Neural crest cell (in vitro differentiated cells): ENCODE measurements around the gene SMIM1. TPM values are rescaled to one million over a fixed set of nuclear protein-coding genes. Genes with fewer than 3 reads are reported as not detected.
"Not testable (repeated sequence)": the region's sequence is repeated elsewhere in the genome, so short reads cannot be mapped to it uniquely, and the experiment has no call there.

Experiments used
- DNase-seq: peaks from one replicate; pipeline ENCODE4 v3.0.0; 2021; ENCODE audit warnings: low read depth, mixed read lengths, low spot score
- H3K27ac Mint-ChIP-seq: one replicate; pipeline ENCODE4 v1.8.0; 2021; ENCODE audit warnings: mild to moderate bottlenecking, mixed read lengths; ENCODE audit not compliant: unreplicated experiment
- H3K27me3 Mint-ChIP-seq: 2 replicates; pipeline ENCODE4 v1.8.0; 2021; ENCODE audit warnings: low read depth, mild to moderate bottlenecking, mixed read lengths
- H3K36me3 Mint-ChIP-seq: 2 replicates; pipeline ENCODE4 v1.8.0; 2021; ENCODE audit warnings: low read depth, mild to moderate bottlenecking, mixed read lengths
- H3K4me1 Mint-ChIP-seq: 2 replicates; pipeline ENCODE4 v1.8.0; 2021; ENCODE audit warnings: mixed read lengths
- H3K4me3 Mint-ChIP-seq: one replicate; pipeline ENCODE4 v1.8.0; 2021; ENCODE audit warnings: mild to moderate bottlenecking, mixed read lengths
- H3K9me3 Mint-ChIP-seq: 2 replicates; pipeline ENCODE4 v1.8.0; 2021; ENCODE audit warnings: mixed read lengths
- long read RNA-seq: library from polyadenylated mRNA; unstranded; transcript quantifications from one replicate; pipeline ENCODE4 v2.0.0, GENCODE V29; 2020
- total RNA-seq: library from RNA; stranded (reverse); gene quantifications from 2 replicates; pipeline ENCODE4 v1.2.1, GENCODE V29; 2021
- TF ChIP-seq, protein P1 (sequence below): fragments of 200-600 bp; sonication (generic); conservative IDR thresholded peaks from 2 replicates; pipeline ENCODE4 v1.5.0; 2021; ENCODE audit warnings: antibody characterized with exemption, mild to moderate bottlenecking

SMIM1 gene
- 3.8 and 4.7 TPM in 2 replicates for total RNA-seq
- long read RNA-seq = 0 reads

DNA sequence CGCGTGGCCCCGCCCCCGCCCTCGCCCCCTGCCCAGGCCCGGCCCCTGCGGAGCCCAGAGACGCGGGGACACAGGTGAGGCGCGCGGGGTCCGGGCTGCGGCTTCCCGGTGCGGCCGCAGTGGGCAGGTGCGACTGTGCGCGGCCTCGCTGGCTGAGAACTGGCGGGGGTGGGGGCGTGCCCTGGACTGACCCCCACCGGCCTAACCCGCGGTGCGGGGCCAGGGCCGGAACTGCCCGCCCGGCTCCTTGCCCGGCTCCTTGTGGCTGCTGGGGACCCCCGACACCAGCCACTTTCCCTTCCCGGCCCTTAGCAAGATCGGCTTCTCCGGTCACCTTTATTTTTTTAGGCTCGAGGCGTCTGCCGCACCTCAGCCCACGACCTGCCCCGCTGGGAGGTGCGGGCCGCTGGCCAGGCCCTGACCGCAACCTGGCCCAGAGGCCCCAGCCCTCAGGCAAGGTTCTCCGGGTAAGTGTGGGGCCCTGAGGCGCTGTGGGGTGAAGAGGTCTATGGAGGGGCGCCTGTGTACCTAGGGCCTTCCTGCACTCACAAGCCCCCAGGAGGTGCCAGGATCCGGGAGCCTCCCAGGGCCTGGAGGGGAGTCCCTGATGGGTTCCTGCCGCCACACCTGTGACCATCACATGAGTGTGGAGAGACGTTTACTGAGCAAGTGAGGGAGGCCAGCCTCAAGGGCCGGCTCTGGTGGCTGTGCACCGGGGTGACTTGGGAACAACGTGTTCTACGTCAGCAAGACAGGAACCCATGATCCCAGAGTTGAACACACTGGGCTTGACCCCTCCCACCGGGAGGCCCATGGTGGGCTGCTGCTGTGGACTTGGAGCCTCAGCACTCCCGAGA, at the start of gene SMIM1:
Gene SMIM1 (plus strand): TSS at position 35 of the 857 bp plus-strand sequence. CDS start 2,625 bp downstream, outside the sequence.
- H3K9me3 Mint-ChIP-seq = no peaks in the 10 kb centered on the region
- H3K27ac Mint-ChIP-seq = no peak within 1 kb of the TSS
- no peaks in the 10 kb centered on the region for H3K36me3 Mint-ChIP-seq
- peak within 1 kb of the TSS; percentile 66 for H3K4me3 Mint-ChIP-seq
- peaks cover 11% of the 10 kb centered on the region for H3K4me1 Mint-ChIP-seq
- TF ChIP-seq, protein P1, sequence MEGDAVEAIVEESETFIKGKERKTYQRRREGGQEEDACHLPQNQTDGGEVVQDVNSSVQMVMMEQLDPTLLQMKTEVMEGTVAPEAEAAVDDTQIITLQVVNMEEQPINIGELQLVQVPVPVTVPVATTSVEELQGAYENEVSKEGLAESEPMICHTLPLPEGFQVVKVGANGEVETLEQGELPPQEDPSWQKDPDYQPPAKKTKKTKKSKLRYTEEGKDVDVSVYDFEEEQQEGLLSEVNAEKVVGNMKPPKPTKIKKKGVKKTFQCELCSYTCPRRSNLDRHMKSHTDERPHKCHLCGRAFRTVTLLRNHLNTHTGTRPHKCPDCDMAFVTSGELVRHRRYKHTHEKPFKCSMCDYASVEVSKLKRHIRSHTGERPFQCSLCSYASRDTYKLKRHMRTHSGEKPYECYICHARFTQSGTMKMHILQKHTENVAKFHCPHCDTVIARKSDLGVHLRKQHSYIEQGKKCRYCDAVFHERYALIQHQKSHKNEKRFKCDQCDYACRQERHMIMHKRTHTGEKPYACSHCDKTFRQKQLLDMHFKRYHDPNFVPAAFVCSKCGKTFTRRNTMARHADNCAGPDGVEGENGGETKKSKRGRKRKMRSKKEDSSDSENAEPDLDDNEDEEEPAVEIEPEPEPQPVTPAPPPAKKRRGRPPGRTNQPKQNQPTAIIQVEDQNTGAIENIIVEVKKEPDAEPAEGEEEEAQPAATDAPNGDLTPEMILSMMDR = no peak
- no peak for DNase-seq
- H3K27me3 Mint-ChIP-seq = no peaks in the 10 kb centered on the region

GRCh38 chr1:3722846-3723245, 49.7 kb upstream of the SMIM1 start:
- DNase-seq = no peak
- TF ChIP-seq, protein P1 = no peak
- H3K27me3 Mint-ChIP-seq = peaks cover 4% of the 10 kb centered on the region
- H3K4me3 Mint-ChIP-seq = no peak overlapping the region
- no peaks in the 10 kb centered on the region for H3K4me1 Mint-ChIP-seq
- H3K36me3 Mint-ChIP-seq = no peaks in the 10 kb centered on the region
- no peaks in the 10 kb centered on the region for H3K9me3 Mint-ChIP-seq
- H3K27ac Mint-ChIP-seq = no peak overlapping the region

DNA sequence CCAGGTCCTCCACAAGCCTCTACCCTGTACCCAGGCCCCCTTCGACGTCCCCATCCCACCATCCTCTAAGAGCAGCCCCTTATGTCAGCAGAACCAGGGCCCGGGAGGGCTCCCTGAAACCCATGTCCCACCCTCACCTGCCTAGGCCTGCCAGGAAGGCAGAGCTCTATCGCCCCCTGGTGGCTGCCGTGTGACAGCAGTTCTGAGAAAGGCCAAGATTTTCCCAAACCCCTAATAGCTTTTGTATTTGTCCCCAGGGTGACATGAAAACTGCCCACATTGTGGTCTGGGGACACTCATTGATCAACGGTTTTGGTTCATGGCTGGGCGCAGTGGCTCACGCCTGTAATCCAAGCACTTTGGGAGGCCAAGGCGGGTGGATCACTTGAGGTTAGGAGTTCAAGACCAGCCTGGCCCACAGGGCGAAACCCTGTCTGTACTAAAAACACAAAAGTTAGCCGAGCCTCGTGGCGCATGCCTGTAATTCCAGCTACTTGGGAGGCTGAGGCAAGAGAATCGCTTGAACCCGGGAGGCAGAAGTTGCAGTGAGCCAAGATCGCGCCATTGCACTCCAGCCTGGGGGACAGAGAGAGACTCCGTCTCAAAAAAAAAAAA, 48.0 kb upstream of the SMIM1 start:
- H3K4me1 Mint-ChIP-seq, H3K36me3 Mint-ChIP-seq, H3K27me3 Mint-ChIP-seq, H3K4me3 Mint-ChIP-seq, H3K27ac Mint-ChIP-seq, H3K9me3 Mint-ChIP-seq: not testable (repeated sequence)
- TF ChIP-seq, protein P1 = peak; percentile 96
- DNase-seq = peak; percentile 91

- Mint-ChIP-seq H3K9me3 (no peaks in the 10 kb centered on the region), H3K27me3 (peaks cover 4% of the 10 kb centered on the region), H3K36me3 (no peaks in the 10 kb centered on the region), H3K4me3 (no peak overlapping the region), H3K27ac (no peak overlapping the region), H3K4me1 (no peaks in the 10 kb centered on the region)
- DNase-seq = no peak
- TF ChIP-seq, protein P1 = no peak
Observed at GRCh38 chr1:3725366-3725765, 47.2 kb upstream of the SMIM1 start.

- Mint-ChIP-seq H3K36me3 (no peaks in the 10 kb centered on the region), H3K4me3 (no peak overlapping the region), H3K27ac (no peak overlapping the region), H3K27me3 (peaks cover 4% of the 10 kb centered on the region), H3K9me3 (no peaks in the 10 kb centered on the region), H3K4me1 (peaks cover 9% of the 10 kb centered on the region)
- DNase-seq = peak; percentile 41
- TF ChIP-seq, protein P1 = peak; percentile 51
Observed at GRCh38 chr1:3727042-3727824, 45.3 kb upstream of the SMIM1 start.
